Adrenal gland (tissue), 12 donors: ENCODE measurements around the gene IQSEC3. TPM values are rescaled to one million over a fixed set of nuclear protein-coding genes. Genes with fewer than 3 reads are reported as not detected.

Source experiments
- DNase-seq, 7 donors: peaks; one replicate each; pipeline ENCODE4 v3.0.0-alpha.2; 2019 to 2020
- H3K27ac ChIP-seq, 5 donors: fragments of 200-600 bp; sonication (generic) in 4 of 5; 1 replicate in 3 of 5; 2 replicates in 2 of 5; pipeline versions ENCODE4 v1.5.1 to v1.8.0; 2016 to 2020; ENCODE audit warnings: mild to moderate bottlenecking in 1 of 5
- H3K27me3 ChIP-seq: fragments of 200-600 bp; 2 replicates; pipeline ENCODE4 v1.8.0; 2021
- H3K36me3 ChIP-seq, 2 donors: fragments of 200-600 bp; replicated peaks in 1 of 2; 1 replicate in 1 of 2; 2 replicates in 1 of 2; pipeline versions ENCODE4 v1.5.1 to v1.8.0; 2018 to 2022
- H3K4me1 ChIP-seq, 2 donors: fragments of 200-600 bp; replicated peaks in 1 of 2; 1 replicate in 1 of 2; 2 replicates in 1 of 2; pipeline versions ENCODE4 v1.5.1 to v1.8.0; 2018 to 2021
- H3K4me3 ChIP-seq, 4 donors: fragments of 200-600 bp; sonication (generic) in 3 of 4; one replicate each; pipeline ENCODE4 v1.5.1; 2016 to 2018
- H3K9me3 ChIP-seq, 3 donors: fragments of 200-600 bp; sonication (generic) in 1 of 3; replicated peaks in 1 of 3; 1 replicate in 2 of 3; 2 replicates in 1 of 3; pipeline versions ENCODE4 v1.5.1 to v1.8.0; 2016 to 2021
- POLR2A ChIP-seq, 2 donors: fragments of 450-650 bp; IDR thresholded peaks; one replicate each; pipeline ENCODE4 v1.6.1; 2017; ENCODE audit warnings: antibody characterized with exemption in 2 of 2, mild to moderate bottlenecking in 2 of 2, moderate library complexity in 1 of 2
- WGBS, 4 donors: extraction: QIAGEN DNeasy Blood & Tissue Kit in 2 of 4; methylation state at CpG; one replicate each; pipeline versions ENCODE4 v1.1.5 to v1.1.7; 2013 to 2017; 5-methylcytosine and 5-hydroxymethylcytosine counted together
- intact Hi-C, 2 donors: fragments of 100-400 bp; cut with DNase I; formaldehyde crosslinking; loops; one replicate each; pipeline versions ENCODE4 v1.14.1 to v1.15.0; 2022 to 2023
- polyA plus RNA-seq, 3 donors: library from polyadenylated mRNA; stranded (reverse); fragments of 200-250 nt in 2 of 3; fragments of 350-450 nt in 1 of 3; fragmentation: Illumina TruSeq in 1 of 3; extraction: RNeasy Lipid Tissue Mini Kit (QIAGEN cat#74804) in 1 of 3; gene quantifications; one replicate each; pipeline ENCODE4 v1.2.3, GENCODE V29; 2013 to 2014
- total RNA-seq, 9 donors: library from RNA; depleted of rRNA in 4 of 9; stranded (reverse); fragments of >200 nt in 4 of 9; fragments of 120-200 nt in 1 of 9; fragmentation: NEBNext Ultra II Directional in 1 of 9; extraction: Animal tissue kit (Norgen Biotek cat#: 25700) in 1 of 9; gene quantifications; one replicate each; pipeline versions ENCODE4 v1.1.0 to v1.2.4, GENCODE V29; 2013 to 2023
- TF ChIP-seq, protein P1 (sequence below), 6 experiments: fragments of 450-650 bp in 4 of 6; fragments of 200-600 bp in 2 of 6; sonication (generic) in 1 of 6; IDR thresholded peaks; 1 replicate in 5 of 6; 2 replicates in 1 of 6; pipeline versions ENCODE4 v1.5.1 to v1.8.0; 2016 to 2021; ENCODE audit warnings: antibody characterized with exemption in 6 of 6, mild to moderate bottlenecking in 2 of 6, moderate library complexity in 1 of 6
- donor health status: healthy with polysubstance abuse.
- donor health status: Bipolar disorder and iron deficiency.
- donor health status: DM: yes; HTN: yes; CAD: no.
- donor health status: DM: no; HTN: no; CAD: no.
- donor health status: DM: no; HTN: no; CAD: no.
- donor health status: DM: yes; HTN: yes; CAD: no.

The IQSEC3 gene
- total and polyA plus RNA-seq, 12 donors: 0.13 to 6.3 (median 1.00) TPM

DNA sequence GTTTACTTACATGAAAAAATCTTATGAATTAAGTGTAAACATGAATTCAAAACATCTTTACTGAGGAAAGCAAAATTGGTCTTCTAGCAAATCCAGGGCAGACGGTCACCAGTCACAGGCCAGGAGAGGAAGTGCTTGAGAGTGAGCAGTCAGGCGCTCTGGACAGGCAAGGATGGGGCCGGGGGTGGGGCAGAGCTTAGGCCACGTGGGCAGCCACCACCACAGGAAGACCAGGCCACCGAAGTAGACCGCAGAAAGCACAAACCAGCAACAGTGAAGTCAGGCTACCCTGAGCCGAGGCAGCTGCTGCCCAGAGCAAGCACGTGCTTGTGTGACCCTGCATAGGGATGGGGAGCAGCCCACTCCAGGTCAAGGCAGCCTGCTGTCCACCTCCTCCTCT lies 113.9 kb downstream of the IQSEC3 start:
- peaks cover 0 to 11% of the 10 kb centered on the region in 2 donors for H3K4me1 ChIP-seq
- H3K4me3 ChIP-seq: no peak overlapping the region
- H3K9me3 ChIP-seq: no peaks in the 10 kb centered on the region
- 32 to 67% (median 54%) methylated on average over 6 to 8 of the region's 8 CpGs for WGBS, 4 donors
- peak in 6 of 7 donors; percentile 34 to 74 (median 54) for DNase-seq
- H3K36me3 ChIP-seq: no peaks in the 10 kb centered on the region
- H3K27me3 ChIP-seq: peaks cover 5% of the 10 kb centered on the region
- peak overlapping the region in 1 of 5 donors; percentile 46 for H3K27ac ChIP-seq
- no peak for TF ChIP-seq POLR2A (IDR thresholded peaks at IDR 0.05)
- TF ChIP-seq, protein P1, sequence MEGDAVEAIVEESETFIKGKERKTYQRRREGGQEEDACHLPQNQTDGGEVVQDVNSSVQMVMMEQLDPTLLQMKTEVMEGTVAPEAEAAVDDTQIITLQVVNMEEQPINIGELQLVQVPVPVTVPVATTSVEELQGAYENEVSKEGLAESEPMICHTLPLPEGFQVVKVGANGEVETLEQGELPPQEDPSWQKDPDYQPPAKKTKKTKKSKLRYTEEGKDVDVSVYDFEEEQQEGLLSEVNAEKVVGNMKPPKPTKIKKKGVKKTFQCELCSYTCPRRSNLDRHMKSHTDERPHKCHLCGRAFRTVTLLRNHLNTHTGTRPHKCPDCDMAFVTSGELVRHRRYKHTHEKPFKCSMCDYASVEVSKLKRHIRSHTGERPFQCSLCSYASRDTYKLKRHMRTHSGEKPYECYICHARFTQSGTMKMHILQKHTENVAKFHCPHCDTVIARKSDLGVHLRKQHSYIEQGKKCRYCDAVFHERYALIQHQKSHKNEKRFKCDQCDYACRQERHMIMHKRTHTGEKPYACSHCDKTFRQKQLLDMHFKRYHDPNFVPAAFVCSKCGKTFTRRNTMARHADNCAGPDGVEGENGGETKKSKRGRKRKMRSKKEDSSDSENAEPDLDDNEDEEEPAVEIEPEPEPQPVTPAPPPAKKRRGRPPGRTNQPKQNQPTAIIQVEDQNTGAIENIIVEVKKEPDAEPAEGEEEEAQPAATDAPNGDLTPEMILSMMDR (IDR thresholded peaks at IDR 0.05): no peak
- intact Hi-C loops: no loop called here

DNA sequence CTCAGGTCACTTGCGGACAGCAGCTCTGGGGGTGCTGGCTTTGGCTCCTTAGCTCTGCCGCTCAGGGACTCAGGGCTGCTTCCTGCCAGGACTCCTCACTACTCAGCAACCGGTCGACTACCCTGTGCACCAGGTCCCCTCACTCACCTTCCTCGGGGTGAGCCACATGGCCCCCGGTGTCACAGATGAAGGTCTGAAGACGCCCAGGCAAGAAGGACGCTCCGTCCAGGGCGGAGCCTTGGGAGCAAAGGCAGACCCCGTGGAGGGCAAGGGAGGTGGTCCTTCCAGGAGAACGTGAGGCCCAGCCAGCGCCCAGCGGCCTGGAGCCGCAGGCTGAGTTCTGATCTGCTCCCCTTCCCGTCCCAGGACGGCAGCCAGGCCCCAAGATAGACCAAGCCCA lies 115.4 kb downstream of the IQSEC3 start:
- no peaks in the 10 kb centered on the region for H3K36me3 ChIP-seq
- TF ChIP-seq POLR2A (IDR thresholded peaks at IDR 0.05): no peak
- no peaks in the 10 kb centered on the region for H3K9me3 ChIP-seq
- intact Hi-C loops: no loop called here
- H3K27ac ChIP-seq: no peak overlapping the region
- WGBS, 4 donors: 76 to 82% (median 76%) methylated on average over 12 to 17 of the region's 17 CpGs
- no peak overlapping the region for H3K4me3 ChIP-seq
- H3K27me3 ChIP-seq: peaks cover 5% of the 10 kb centered on the region
- H3K4me1 ChIP-seq: peaks cover 0 to 4% of the 10 kb centered on the region in 2 donors
- no peak for DNase-seq

DNA sequence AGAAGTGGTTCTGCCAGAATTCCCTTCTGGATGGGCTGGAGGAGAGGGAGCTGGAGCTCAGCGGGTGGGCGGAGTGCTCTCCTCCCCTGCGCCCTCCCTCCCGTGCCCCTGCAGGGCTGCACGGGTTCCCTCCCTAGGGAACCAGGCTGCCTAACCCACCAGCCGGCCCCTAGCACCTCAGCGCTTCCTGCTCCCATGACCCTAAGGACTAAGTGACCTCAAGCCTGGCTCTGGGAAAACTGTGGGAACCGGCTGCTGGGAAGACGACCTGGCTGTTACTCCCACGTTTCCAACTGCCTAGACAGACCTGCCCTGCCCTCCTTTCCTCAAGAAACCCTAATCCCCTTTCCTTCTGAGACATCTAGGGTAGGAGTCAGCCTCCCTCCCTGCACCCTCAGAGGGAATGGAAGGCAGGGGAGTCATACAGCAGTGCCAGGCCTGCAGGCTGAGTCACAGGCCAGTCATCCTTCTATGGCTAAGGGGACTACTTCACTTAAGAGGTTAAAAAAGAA lies 115.9 kb downstream of the IQSEC3 start:
- no peaks in the 10 kb centered on the region for H3K9me3 ChIP-seq
- intact Hi-C loops: no loop called here
- H3K27ac ChIP-seq: no peak overlapping the region
- TF ChIP-seq, protein P1 (IDR thresholded peaks at IDR 0.05): no peak
- TF ChIP-seq POLR2A (IDR thresholded peaks at IDR 0.05): no peak
- no peaks in the 10 kb centered on the region for H3K4me1 ChIP-seq
- no peak overlapping the region for H3K4me3 ChIP-seq
- DNase-seq: no peak
- H3K36me3 ChIP-seq: no peaks in the 10 kb centered on the region
- 58 to 75% (median 71%) methylated on average over 7 to 10 of the region's 10 CpGs for WGBS, 4 donors
- H3K27me3 ChIP-seq: peaks cover 5% of the 10 kb centered on the region

DNA sequence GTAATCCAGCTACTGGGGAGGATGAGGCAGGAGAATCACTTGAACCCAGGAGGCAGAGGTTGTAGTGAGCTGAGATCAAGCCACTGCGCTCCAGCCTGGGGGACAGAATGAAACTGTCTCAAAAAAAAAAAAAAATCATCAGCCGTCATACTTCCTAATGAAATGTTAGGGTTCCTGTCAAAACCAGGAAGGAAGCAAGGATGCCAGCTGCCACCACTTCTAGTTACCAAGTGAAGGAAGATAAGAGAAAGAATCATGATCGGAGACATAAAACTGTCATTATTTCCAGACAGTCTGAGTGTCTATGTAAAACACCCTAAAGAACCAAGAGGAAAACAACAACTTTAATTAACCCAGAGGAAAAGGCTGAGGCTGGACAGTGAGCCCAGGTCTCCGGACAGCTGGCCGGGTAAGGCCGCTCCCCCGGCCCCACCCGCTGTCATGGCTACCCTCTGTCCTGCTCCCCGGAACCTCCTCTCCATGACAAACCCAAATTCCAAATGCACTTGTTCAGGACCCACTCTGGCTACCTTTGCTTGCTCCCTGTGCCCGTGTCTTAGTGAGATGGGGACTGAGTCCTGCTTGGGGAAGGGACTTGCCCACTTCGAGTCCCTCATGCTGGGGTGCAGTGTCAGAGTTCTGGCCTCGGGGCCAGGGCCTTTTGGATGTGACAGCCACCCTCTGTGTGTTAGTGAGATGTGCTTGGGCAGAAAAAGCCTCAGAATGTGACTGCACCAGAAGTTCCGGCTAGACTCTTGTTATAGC lies 118.4 kb downstream of the IQSEC3 start:
- no peaks in the 10 kb centered on the region for H3K9me3 ChIP-seq
- no peaks in the 10 kb centered on the region for H3K27me3 ChIP-seq
- no peak for TF ChIP-seq POLR2A (IDR thresholded peaks at IDR 0.05)
- TF ChIP-seq, protein P1 (IDR thresholded peaks at IDR 0.05): no peak
- no peak overlapping the region for H3K27ac ChIP-seq
- no peak overlapping the region for H3K4me3 ChIP-seq
- DNase-seq: no peak
- 65 to 81% (median 69%) methylated on average over 10 to 13 of the region's 13 CpGs for WGBS, 4 donors
- intact Hi-C loops: no loop called here
- H3K36me3 ChIP-seq: no peaks in the 10 kb centered on the region
- H3K4me1 ChIP-seq: peaks cover 4 to 6% of the 10 kb centered on the region in 2 donors
